Measurements from ENCODE around the gene CD151. TPM values are rescaled to one million over a fixed set of nuclear protein-coding genes. Genes with fewer than 3 reads are reported as not detected.
A peak's percentile ranks its signal among the peaks of the same experiment; 100 is the strongest.

The CD151 gene
- polyA plus RNA-seq, 4 donors = 187 to 359 (median 284) TPM

GRCh38 chr11:804599-804964, 28.2 kb upstream of the CD151 start:
- H3K4me3 ChIP-seq (ENCODE audit: low read depth in 1 of 3, low read length in 3 of 3) = peak overlapping the region; percentile 33 to 59 (median 46)
- DNase-seq = peak in 1 of 2 donors; percentile 25
- H3K27ac ChIP-seq (ENCODE audit: low read depth in 1 of 3, low read length in 2 of 3) = peak overlapping the region in 2 of 3 donors; percentile 32 to 58
- 2 to 4% (median 4%) methylated on average over 9 to 18 of the region's 18 CpGs for WGBS, 3 donors
- no peaks in the 10 kb centered on the region for H3K27me3 ChIP-seq (ENCODE audit: control insufficient read depth in 3 of 3, insufficient read depth in 3 of 3, low read length in 3 of 3)
- peaks cover 0 to 26% (median 3%) of the 10 kb centered on the region in 3 donors for H3K4me1 ChIP-seq (ENCODE audit: control insufficient read depth in 3 of 3, insufficient read depth in 2 of 3, low read depth in 1 of 3, low read length in 2 of 3)
- peaks cover 0 to 42% (median 3%) of the 10 kb centered on the region in 3 donors for H3K36me3 ChIP-seq (ENCODE audit: control insufficient read depth in 3 of 3, insufficient read depth in 2 of 3, low read depth in 1 of 3, low read length in 3 of 3)
- no peak for FAIRE-seq
- no peaks in the 10 kb centered on the region for H3K9me3 ChIP-seq (ENCODE audit: control insufficient read depth in 2 of 2, insufficient read depth in 1 of 2, low read depth in 1 of 2, low read length in 1 of 2)

DNA sequence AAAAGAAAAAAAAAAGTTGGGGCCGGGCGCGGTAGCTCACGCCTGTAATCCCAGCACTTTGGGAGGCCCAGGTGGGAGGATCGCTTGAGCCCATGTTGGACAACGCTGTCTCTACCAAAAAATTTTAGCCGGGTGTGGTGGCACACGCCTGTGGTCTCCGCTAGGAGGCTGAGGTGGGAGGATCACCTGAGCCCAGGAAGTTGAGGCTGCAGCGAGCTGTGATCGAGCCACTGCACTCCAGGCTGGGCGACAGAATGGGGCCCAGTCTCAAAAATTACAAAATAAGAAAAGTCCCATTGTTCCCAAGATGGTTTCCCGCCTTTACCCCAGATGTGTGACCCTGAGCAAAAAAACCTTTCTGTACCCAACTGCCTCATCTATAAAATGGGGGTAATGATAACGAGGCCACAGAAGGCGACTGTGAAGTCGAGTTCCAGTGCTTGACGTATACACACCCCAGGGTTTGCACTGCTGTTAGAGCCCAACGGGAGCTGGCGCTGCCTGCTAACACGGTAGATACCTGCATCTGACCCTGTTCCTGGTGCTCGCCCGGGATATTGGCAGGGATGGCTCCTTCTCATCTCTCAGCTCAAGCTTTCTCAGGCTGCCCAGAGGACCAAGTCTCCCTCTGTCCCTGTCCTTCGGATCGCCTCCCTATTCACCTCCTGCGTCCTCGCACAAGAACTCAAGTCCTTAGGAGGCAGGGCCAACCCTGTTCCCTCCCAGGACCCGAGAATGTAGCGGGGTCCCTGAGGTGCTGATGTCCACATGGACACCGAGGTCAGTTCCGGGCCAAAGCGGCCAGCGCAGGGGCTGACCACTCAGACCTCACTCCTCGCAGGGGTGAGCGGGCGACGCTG, 24.1 kb upstream of the CD151 start:
- H3K9me3 ChIP-seq (ENCODE audit: control insufficient read depth in 2 of 2, insufficient read depth in 1 of 2, low read depth in 1 of 2, low read length in 1 of 2) = no peaks in the 10 kb centered on the region
- 22 to 26% (median 26%) methylated on average over 36 of the region's 36 CpGs for WGBS, 3 donors
- H3K4me1 ChIP-seq (ENCODE audit: control insufficient read depth in 3 of 3, insufficient read depth in 2 of 3, low read depth in 1 of 3, low read length in 2 of 3) = peaks cover 0 to 30% (median 3%) of the 10 kb centered on the region in 3 donors
- no peaks in the 10 kb centered on the region for H3K27me3 ChIP-seq (ENCODE audit: control insufficient read depth in 3 of 3, insufficient read depth in 3 of 3, low read length in 3 of 3)
- H3K27ac ChIP-seq (ENCODE audit: low read depth in 1 of 3, low read length in 2 of 3) = peak overlapping the region; percentile 96 to 99 (median 98)
- H3K4me3 ChIP-seq (ENCODE audit: low read depth in 1 of 3, low read length in 3 of 3) = peak overlapping the region; percentile 54 to 98 (median 74)
- H3K36me3 ChIP-seq (ENCODE audit: control insufficient read depth in 3 of 3, insufficient read depth in 2 of 3, low read depth in 1 of 3, low read length in 3 of 3) = peaks cover 10 to 37% (median 18%) of the 10 kb centered on the region in 3 donors
- DNase-seq (no peak), FAIRE-seq (no peak)

DNA sequence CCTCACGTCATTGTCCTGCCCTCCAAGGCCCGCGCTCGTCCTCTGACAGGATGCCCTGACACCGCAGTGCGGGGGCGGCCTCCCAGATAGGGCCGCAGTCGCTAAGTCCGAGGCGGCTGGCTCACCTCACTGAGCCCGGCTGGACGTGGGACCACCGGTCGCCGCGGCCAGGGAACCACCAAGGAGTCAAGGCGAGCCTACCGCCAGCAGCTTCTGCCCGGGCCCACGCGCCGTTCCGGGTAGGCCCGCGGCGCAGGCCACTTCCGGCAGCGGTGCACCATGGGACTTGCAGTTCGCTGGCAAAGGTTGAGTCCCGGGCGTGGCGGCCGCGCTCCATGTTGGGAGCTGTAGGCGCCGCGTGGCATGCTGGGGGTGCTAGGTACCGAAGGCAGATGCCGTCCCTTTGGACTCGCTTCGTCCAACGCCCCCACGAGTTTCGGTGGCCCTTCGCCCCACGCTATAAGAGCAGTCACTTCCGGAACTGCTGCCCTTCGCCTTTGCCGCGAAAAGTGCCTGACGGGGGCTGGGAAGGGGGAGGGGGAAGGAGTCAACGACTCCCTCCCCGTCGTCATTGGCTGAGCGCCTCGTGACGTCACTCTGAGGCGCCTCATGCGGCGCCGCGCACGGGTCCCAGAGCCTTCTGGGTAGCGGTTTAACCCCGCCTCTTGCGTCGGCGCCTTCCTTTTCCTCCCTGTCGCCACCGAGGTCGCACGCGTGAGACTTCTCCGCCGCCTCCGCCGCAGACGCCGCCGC, 23.3 kb upstream of the CD151 start, which contains the start of gene RPLP2:
RPLP2 (plus strand) TSS at position 681 of the 753 bp plus-strand sequence. CDS start 268 bp downstream, outside the sequence.
- H3K36me3 ChIP-seq (ENCODE audit: control insufficient read depth in 3 of 3, insufficient read depth in 2 of 3, low read depth in 1 of 3, low read length in 3 of 3) = peaks cover 13 to 42% (median 18%) of the 10 kb centered on the region in 3 donors
- peak within 1 kb of the TSS; percentile 96 to 99 (median 98) for H3K27ac ChIP-seq (ENCODE audit: low read depth in 1 of 3, low read length in 2 of 3)
- peak; percentile 98 to 99 for DNase-seq
- H3K4me3 ChIP-seq (ENCODE audit: low read depth in 1 of 3, low read length in 3 of 3) = peak within 1 kb of the TSS; percentile 74 to 98 (median 86)
- peaks cover 0 to 22% (median 3%) of the 10 kb centered on the region in 3 donors for H3K4me1 ChIP-seq (ENCODE audit: control insufficient read depth in 3 of 3, insufficient read depth in 2 of 3, low read depth in 1 of 3, low read length in 2 of 3)
- no peak for FAIRE-seq
- no peaks in the 10 kb centered on the region for H3K27me3 ChIP-seq (ENCODE audit: control insufficient read depth in 3 of 3, insufficient read depth in 3 of 3, low read length in 3 of 3)
- WGBS, 3 donors = 0% methylated on average over 56 to 81 of the region's 81 CpGs
- H3K9me3 ChIP-seq (ENCODE audit: control insufficient read depth in 2 of 2, insufficient read depth in 1 of 2, low read depth in 1 of 2, low read length in 1 of 2) = no peaks in the 10 kb centered on the region

GRCh38 chr11:810040-810567, 22.6 kb upstream of the CD151 start:
- no peaks in the 10 kb centered on the region for H3K9me3 ChIP-seq (ENCODE audit: control insufficient read depth in 2 of 2, insufficient read depth in 1 of 2, low read depth in 1 of 2, low read length in 1 of 2)
- 0 to 1% (median 0%) methylated on average over 43 to 55 of the region's 55 CpGs for WGBS, 3 donors
- DNase-seq (peak in 1 of 2 donors; percentile 48), FAIRE-seq (no peak)
- H3K4me1 ChIP-seq (ENCODE audit: control insufficient read depth in 3 of 3, insufficient read depth in 2 of 3, low read depth in 1 of 3, low read length in 2 of 3) = peaks cover 0 to 18% (median 3%) of the 10 kb centered on the region in 3 donors
- peak overlapping the region; percentile 74 to 98 (median 86) for H3K4me3 ChIP-seq (ENCODE audit: low read depth in 1 of 3, low read length in 3 of 3)
- no peaks in the 10 kb centered on the region for H3K27me3 ChIP-seq (ENCODE audit: control insufficient read depth in 3 of 3, insufficient read depth in 3 of 3, low read length in 3 of 3)
- peak overlapping the region; percentile 68 to 99 (median 98) for H3K27ac ChIP-seq (ENCODE audit: low read depth in 1 of 3, low read length in 2 of 3)
- peaks cover 15 to 48% (median 18%) of the 10 kb centered on the region in 3 donors for H3K36me3 ChIP-seq (ENCODE audit: control insufficient read depth in 3 of 3, insufficient read depth in 2 of 3, low read depth in 1 of 3, low read length in 3 of 3)

GRCh38 chr11:811446-812245, 21.1 kb upstream of the CD151 start:
- peak overlapping the region in 1 of 3 donors; percentile 98 for H3K4me3 ChIP-seq (ENCODE audit: low read depth in 1 of 3, low read length in 3 of 3)
- H3K4me1 ChIP-seq (ENCODE audit: control insufficient read depth in 3 of 3, insufficient read depth in 2 of 3, low read depth in 1 of 3, low read length in 2 of 3) = peaks cover 0 to 15% (median 3%) of the 10 kb centered on the region in 3 donors
- H3K27ac ChIP-seq (ENCODE audit: low read depth in 1 of 3, low read length in 2 of 3) = peak overlapping the region in 1 of 3 donors; percentile 11
- DNase-seq (peak in 1 of 2 donors; percentile 29), FAIRE-seq (no peak)
- H3K27me3 ChIP-seq (ENCODE audit: control insufficient read depth in 3 of 3, insufficient read depth in 3 of 3, low read length in 3 of 3) = no peaks in the 10 kb centered on the region
- WGBS, 3 donors = 52 to 58% (median 52%) methylated on average over 14 of the region's 14 CpGs
- no peaks in the 10 kb centered on the region for H3K9me3 ChIP-seq (ENCODE audit: control insufficient read depth in 2 of 2, insufficient read depth in 1 of 2, low read depth in 1 of 2, low read length in 1 of 2)
- peaks cover 17 to 62% (median 18%) of the 10 kb centered on the region in 3 donors for H3K36me3 ChIP-seq (ENCODE audit: control insufficient read depth in 3 of 3, insufficient read depth in 2 of 3, low read depth in 1 of 3, low read length in 3 of 3)

- 61 to 80% (median 79%) methylated on average over 3 of the region's 3 CpGs for WGBS, 3 donors
- FAIRE-seq (no peak), DNase-seq (no peak)
- peaks cover 17 to 62% (median 18%) of the 10 kb centered on the region in 3 donors for H3K36me3 ChIP-seq (ENCODE audit: control insufficient read depth in 3 of 3, insufficient read depth in 2 of 3, low read depth in 1 of 3, low read length in 3 of 3)
- no peaks in the 10 kb centered on the region for H3K27me3 ChIP-seq (ENCODE audit: control insufficient read depth in 3 of 3, insufficient read depth in 3 of 3, low read length in 3 of 3)
- no peak overlapping the region for H3K4me3 ChIP-seq (ENCODE audit: low read depth in 1 of 3, low read length in 3 of 3)
- no peaks in the 10 kb centered on the region for H3K9me3 ChIP-seq (ENCODE audit: control insufficient read depth in 2 of 2, insufficient read depth in 1 of 2, low read depth in 1 of 2, low read length in 1 of 2)
- H3K4me1 ChIP-seq (ENCODE audit: control insufficient read depth in 3 of 3, insufficient read depth in 2 of 3, low read depth in 1 of 3, low read length in 2 of 3) = peaks cover 0 to 15% (median 3%) of the 10 kb centered on the region in 3 donors
- H3K27ac ChIP-seq (ENCODE audit: low read depth in 1 of 3, low read length in 2 of 3) = no peak overlapping the region
Measured at GRCh38 chr11:812390-812789, 20.4 kb upstream of the CD151 start.

DNA sequence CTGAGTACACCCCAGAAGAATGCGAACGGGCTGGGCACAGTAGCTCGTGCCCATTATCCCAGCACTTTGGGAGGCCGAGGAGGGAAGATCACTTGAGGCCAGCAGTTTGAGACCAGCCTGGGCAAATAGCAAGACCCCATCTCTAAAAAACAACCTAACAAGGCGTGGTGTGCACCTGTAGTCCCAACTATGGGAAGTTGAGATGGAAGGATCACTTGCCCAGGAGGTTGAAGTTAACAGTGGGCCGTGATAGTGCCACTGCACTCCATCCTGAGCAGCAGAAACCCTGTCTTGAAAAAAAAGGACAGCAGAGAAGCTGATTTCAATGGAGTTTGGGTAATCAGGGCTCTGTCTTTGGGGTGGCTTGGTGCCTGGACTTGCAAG, 19.7 kb upstream of the CD151 start:
- H3K4me1 ChIP-seq (ENCODE audit: control insufficient read depth in 3 of 3, insufficient read depth in 2 of 3, low read depth in 1 of 3, low read length in 2 of 3) = peaks cover 0 to 15% (median 3%) of the 10 kb centered on the region in 3 donors
- no peak overlapping the region for H3K4me3 ChIP-seq (ENCODE audit: low read depth in 1 of 3, low read length in 3 of 3)
- DNase-seq (no peak), FAIRE-seq (no peak)
- H3K9me3 ChIP-seq (ENCODE audit: control insufficient read depth in 2 of 2, insufficient read depth in 1 of 2, low read depth in 1 of 2, low read length in 1 of 2) = no peaks in the 10 kb centered on the region
- no peak overlapping the region for H3K27ac ChIP-seq (ENCODE audit: low read depth in 1 of 3, low read length in 2 of 3)
- peaks cover 17 to 62% (median 18%) of the 10 kb centered on the region in 3 donors for H3K36me3 ChIP-seq (ENCODE audit: control insufficient read depth in 3 of 3, insufficient read depth in 2 of 3, low read depth in 1 of 3, low read length in 3 of 3)
- 87 to 91% (median 89%) methylated on average over 6 of the region's 6 CpGs for WGBS, 3 donors
- H3K27me3 ChIP-seq (ENCODE audit: control insufficient read depth in 3 of 3, insufficient read depth in 3 of 3, low read length in 3 of 3) = no peaks in the 10 kb centered on the region
